HepG2 (cell line): ENCODE results near the gene OR6S1. TPM values are rescaled to one million over a fixed set of nuclear protein-coding genes. Genes with fewer than 3 reads are reported as not detected.
A peak's percentile ranks its signal among the peaks of the same experiment; 100 is the strongest.

Experiments used
- BRD4 ChIP-seq: sonication (generic); formaldehyde crosslinking; IDR thresholded peaks from 2 replicates; pipeline ENCODE4 v1.4.0; 2020; ENCODE audit warnings: missing genetic modification reagents
- CBX2 ChIP-seq, 2 experiments: fragments of 200-600 bp in 1 of 2; sonication (generic); formaldehyde crosslinking in 1 of 2; IDR thresholded peaks; 2 replicates each; pipeline versions ENCODE4 v1.7.0 to v1.8.1; 2018 to 2022; ENCODE audit warnings: low read depth in 2 of 2, low read length in 1 of 2, mild to moderate bottlenecking in 1 of 2, missing genetic modification reagents in 1 of 2
- CEBPB ChIP-seq: IDR thresholded peaks from 2 replicates; pipeline ENCODE4 v1.6.1; 2011; ENCODE audit warnings: low read depth, low read length, improper control_type of control experiment, borderline replicate concordance
- CHD4 ChIP-seq: fragments of 200-600 bp; sonication (generic); IDR thresholded peaks from 2 replicates; pipeline ENCODE4 v1.7.0; 2017; ENCODE audit warnings: mild to moderate bottlenecking, low read length, borderline replicate concordance
- GATAD1 ChIP-seq: IDR thresholded peaks from 2 replicates; pipeline ENCODE4 v1.6.1; 2016; ENCODE audit warnings: missing genetic modification reagents, missing compliant biosample characterization
- GFI1 ChIP-seq: sonication (generic); formaldehyde crosslinking; IDR thresholded peaks from 2 replicates; pipeline ENCODE4 v1.5.0; 2020; ENCODE audit warnings: missing genetic modification reagents, mild to moderate bottlenecking, borderline replicate concordance
- MYC ChIP-seq: sonication (generic); formaldehyde crosslinking; IDR thresholded peaks from 2 replicates; pipeline ENCODE4 v1.9.0; 2021; ENCODE audit warnings: missing genetic modification reagents, borderline replicate concordance
- POLR2AphosphoS5 ChIP-seq: IDR thresholded peaks from 2 replicates; pipeline ENCODE4 v1.6.1; 2012; ENCODE audit warnings: low read depth, low read length
- PRPF4 ChIP-seq: fragments of 200-400 bp; formaldehyde crosslinking; IDR thresholded peaks from 2 replicates; pipeline ENCODE4 v1.6.1; 2016; ENCODE audit warnings: low read length, low read depth; ENCODE audit not compliant: poor library complexity, severe bottlenecking
- RELA ChIP-seq: sonication (generic); formaldehyde crosslinking; IDR thresholded peaks from 2 replicates; pipeline ENCODE4 v1.4.0; 2020; ENCODE audit warnings: missing genetic modification reagents
- SMAD3 ChIP-seq: sonication (generic); formaldehyde crosslinking; IDR thresholded peaks from 2 replicates; pipeline ENCODE4 v1.4.0; 2020; ENCODE audit warnings: missing genetic modification reagents
- SOX13 ChIP-seq, 3 experiments: fragments of 450-650 bp in 1 of 3; sonication (generic) in 1 of 3; formaldehyde crosslinking in 1 of 3; IDR thresholded peaks in 2 of 3; conservative IDR thresholded peaks in 1 of 3; 2 replicates each; pipeline versions ENCODE4 v1.5.0 to v1.6.1; 2016 to 2020; ENCODE audit warnings: antibody characterized with exemption in 1 of 3, mild to moderate bottlenecking in 1 of 3, missing compliant biosample characterization in 1 of 3, missing genetic modification reagents in 1 of 3, moderate library complexity in 1 of 3
- XRCC5 ChIP-seq: fragments of 200-400 bp; formaldehyde crosslinking; optimal IDR thresholded peaks from 2 replicates; pipeline ENCODE3; 2017; ENCODE audit warnings: mild to moderate bottlenecking, low read length
- ZBTB25 ChIP-seq: IDR thresholded peaks from 2 replicates; pipeline ENCODE4 v1.6.1; 2018; ENCODE audit warnings: missing genetic modification reagents
- ZEB1 ChIP-seq: IDR thresholded peaks from 2 replicates; pipeline ENCODE4 v1.6.1; 2012; ENCODE audit warnings: mild to moderate bottlenecking, low read depth, inconsistent platforms; ENCODE audit not compliant: insufficient replicate concordance
- ZFP62 ChIP-seq: sonication (generic); formaldehyde crosslinking; IDR thresholded peaks from 2 replicates; pipeline ENCODE4 v1.4.0; 2020; ENCODE audit warnings: missing genetic modification reagents
- ZMYM3 ChIP-seq: sonication (generic); formaldehyde crosslinking; IDR thresholded peaks from 2 replicates; pipeline ENCODE4 v1.5.1; 2020; ENCODE audit warnings: mild to moderate bottlenecking, missing genetic modification reagents
- ZNF430 ChIP-seq: sonication (generic); formaldehyde crosslinking; IDR thresholded peaks from 2 replicates; pipeline ENCODE4 v1.9.0; 2021; ENCODE audit warnings: mild to moderate bottlenecking, missing genetic modification reagents
- ZNF781 ChIP-seq: sonication (generic); formaldehyde crosslinking; IDR thresholded peaks from 2 replicates; pipeline ENCODE4 v1.5.1; 2020; ENCODE audit warnings: borderline replicate concordance, mild to moderate bottlenecking, missing genetic modification reagents; ENCODE audit errors: not compliant biosample characterization
- ZNF792 ChIP-seq: IDR thresholded peaks from 2 replicates; pipeline ENCODE4 v1.6.1; 2016
- polyA plus RNA-seq, 8 experiments: library from polyadenylated mRNA; depleted of rRNA in 3 of 8; stranded (reverse) in 7 of 8; unstranded in 1 of 8; fragments of >200 nt; fragmentation: Illumina TruSeq in 4 of 8; extraction: Trizol in 4 of 8; gene quantifications; 2 replicates each; pipeline versions ENCODE4 v1.2.1 to v1.2.3, GENCODE V29; 2011 to 2016; ENCODE audit warnings: low read depth in 4 of 8, missing spikeins in 1 of 8, mixed read lengths in 1 of 8; ENCODE audit not compliant: insufficient read depth in 1 of 8
- total RNA-seq, 5 experiments: library from RNA; depleted of rRNA; stranded (reverse); fragments of >200 nt; fragmentation: Illumina TruSeq; extraction: Trizol; gene quantifications; 2 replicates each; pipeline ENCODE4 v1.2.3, GENCODE V29; 2016; ENCODE audit warnings: low read depth in 1 of 5
- TF ChIP-seq, protein P1 (sequence below): sonication (generic); formaldehyde crosslinking; IDR thresholded peaks from 2 replicates; pipeline ENCODE4 v1.8.0; 2022; ENCODE audit warnings: missing genetic modification reagents, low read depth, mild to moderate bottlenecking, borderline replicate concordance
- TF ChIP-seq, protein P2 (sequence below): sonication (generic); formaldehyde crosslinking; IDR thresholded peaks from 2 replicates; pipeline ENCODE4 v1.8.1; 2023; ENCODE audit warnings: mild to moderate bottlenecking, missing genetic modification reagents, borderline replicate concordance
- TF ChIP-seq, protein P3 (sequence below): sonication (generic); formaldehyde crosslinking; IDR thresholded peaks from 2 replicates; pipeline ENCODE4 v1.5.1; 2020; ENCODE audit warnings: mild to moderate bottlenecking, missing genetic modification reagents, borderline replicate concordance
- TF ChIP-seq, protein P4 (sequence below): sonication (generic); formaldehyde crosslinking; IDR thresholded peaks from 2 replicates; pipeline ENCODE4 v1.8.0; 2023; ENCODE audit warnings: mild to moderate bottlenecking, missing genetic modification reagents

Gene OR6S1
- total and polyA plus RNA-seq, 2 of the 13 experiments (the other 11 are each of a cell fraction or from before 2014, with no cell fraction given): 0.09 TPM; not detected in 1

GRCh38 chr14:20631023-20631879, 10.2 kb downstream of the OR6S1 start (continued):
- TF ChIP-seq ZNF792 (CRISPR knock-in tag) (no peak), PRPF4 (peak; percentile 95), CHD4 (peak; percentile 60; the same call in 1 of the 2 replicates), BRD4 (no peak), ZBTB25 (CRISPR knock-in tag) (no peak), ZNF430 (CRISPR knock-in tag) (0 out of 2 replicates have a peak, but pooled peaks have one; percentile 40), MYC (CRISPR knock-in tag) (no peak), RELA (CRISPR knock-in tag) (no peak), CBX2 (IDR thresholded peaks at IDR 0.05; ENCODE audit: low read depth, low read length) (no peak), CBX2 (CRISPR knock-in tag; IDR thresholded peaks at IDR 0.05; ENCODE audit: low read depth) (no peak), ZEB1 (peak; percentile 29), CEBPB (no peak), ZFP62 (no peak), SOX13 (IDR thresholded peaks at IDR 0.05) (no peak), SOX13 (CRISPR knock-in tag; conservative IDR thresholded peaks at IDR 0.05 in 1 of 2, IDR thresholded peaks at IDR 0.05 in 1 of 2) (0 out of 4 replicates have a peak, but pooled peaks of 1 of the 2 experiments have one; percentile 30), GFI1 (CRISPR knock-in tag) (no peak), POLR2AphosphoS5 (no peak), ZNF781 (CRISPR knock-in tag) (no peak), SMAD3 (CRISPR knock-in tag) (no peak), ZMYM3 (0 out of 2 replicates have a peak, but pooled peaks have one; percentile 25), GATAD1 (CRISPR knock-in tag) (0 out of 2 replicates have a peak, but pooled peaks have one; percentile 26), XRCC5 (no peak)
- TF ChIP-seq, protein P1, sequence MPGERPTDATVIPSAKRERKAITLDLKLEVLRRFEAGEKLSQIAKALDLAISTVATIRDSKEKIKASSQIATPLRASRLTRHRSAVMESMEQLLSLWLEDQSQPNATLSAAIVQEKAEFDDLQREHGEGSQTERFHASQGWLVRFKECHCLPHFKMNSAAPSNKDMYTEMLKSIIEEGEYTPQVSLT (CRISPR knock-in tag): no peak
- TF ChIP-seq, protein P2, sequence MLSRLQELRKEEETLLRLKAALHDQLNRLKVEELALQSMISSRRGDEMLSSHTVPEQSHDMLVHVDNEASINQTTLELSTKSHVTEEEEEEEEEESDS (CRISPR knock-in tag): no peak
- TF ChIP-seq, protein P3, sequence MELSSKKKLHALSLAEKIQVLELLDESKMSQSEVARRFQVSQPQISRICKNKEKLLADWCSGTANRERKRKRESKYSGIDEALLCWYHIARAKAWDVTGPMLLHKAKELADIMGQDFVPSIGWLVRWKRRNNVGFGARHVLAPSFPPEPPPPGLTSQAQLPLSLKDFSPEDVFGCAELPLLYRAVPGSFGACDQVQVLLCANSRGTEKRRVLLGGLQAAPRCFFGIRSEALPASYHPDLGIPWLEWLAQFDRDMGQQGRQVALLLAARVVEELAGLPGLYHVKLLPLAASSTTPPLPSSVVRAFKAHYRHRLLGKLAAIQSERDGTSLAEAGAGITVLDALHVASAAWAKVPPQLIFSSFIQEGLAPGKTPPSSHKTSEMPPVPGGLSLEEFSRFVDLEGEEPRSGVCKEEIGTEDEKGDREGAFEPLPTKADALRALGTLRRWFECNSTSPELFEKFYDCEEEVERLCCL (CRISPR knock-in tag): no peak
- TF ChIP-seq, protein P4, sequence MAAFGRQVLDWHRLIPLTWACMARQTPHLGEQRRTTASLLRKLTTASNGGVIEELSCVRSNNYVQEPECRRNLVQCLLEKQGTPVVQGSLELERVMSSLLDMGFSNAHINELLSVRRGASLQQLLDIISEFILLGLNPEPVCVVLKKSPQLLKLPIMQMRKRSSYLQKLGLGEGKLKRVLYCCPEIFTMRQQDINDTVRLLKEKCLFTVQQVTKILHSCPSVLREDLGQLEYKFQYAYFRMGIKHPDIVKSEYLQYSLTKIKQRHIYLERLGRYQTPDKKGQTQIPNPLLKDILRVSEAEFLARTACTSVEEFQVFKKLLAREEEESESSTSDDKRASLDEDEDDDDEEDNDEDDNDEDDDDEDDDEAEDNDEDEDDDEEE (CRISPR knock-in tag): no peak
